Type B pancreatic cell (in vitro differentiated cells): Measurements from ENCODE around the gene TIMP1. TPM values are rescaled to one million over a fixed set of nuclear protein-coding genes. Genes with fewer than 3 reads are reported as not detected.

Experiments used
- DNase-seq: peaks from one replicate; pipeline ENCODE4 v3.0.0; 2021; ENCODE audit warnings: mixed read lengths; ENCODE audit not compliant: unreplicated experiment; ENCODE audit errors: extremely low spot score
- H3K27ac Mint-ChIP-seq: 2 replicates; pipeline ENCODE4 v1.8.0; 2021; ENCODE audit warnings: mild to moderate bottlenecking, mixed read lengths
- H3K27me3 Mint-ChIP-seq: 2 replicates; pipeline ENCODE4 v1.8.0; 2021; ENCODE audit warnings: mixed read lengths
- H3K36me3 Mint-ChIP-seq: 2 replicates; pipeline ENCODE4 v1.8.0; 2021; ENCODE audit warnings: mixed read lengths
- H3K4me1 Mint-ChIP-seq: one replicate; pipeline ENCODE4 v1.8.0; 2021; ENCODE audit warnings: mixed read lengths; ENCODE audit not compliant: unreplicated experiment
- H3K4me3 Mint-ChIP-seq: 2 replicates; pipeline ENCODE4 v1.8.0; 2021; ENCODE audit warnings: mild to moderate bottlenecking, mixed read lengths
- H3K9me3 Mint-ChIP-seq: 2 replicates; pipeline ENCODE4 v1.8.0; 2021; ENCODE audit warnings: mixed read lengths
- total RNA-seq: library from RNA; stranded (reverse); gene quantifications from 2 replicates; pipeline ENCODE4 v1.2.1, GENCODE V29; 2021; ENCODE audit warnings: low replicate concordance
- TF ChIP-seq, protein P1 (sequence below): fragments of 200-600 bp; sonication (generic); conservative IDR thresholded peaks from 2 replicates; pipeline ENCODE4 v1.5.0; 2021; ENCODE audit warnings: antibody characterized with exemption, mild to moderate bottlenecking

The TIMP1 gene
- total RNA-seq, 1 donor from 2014 or later = 95.4 TPM

DNA sequence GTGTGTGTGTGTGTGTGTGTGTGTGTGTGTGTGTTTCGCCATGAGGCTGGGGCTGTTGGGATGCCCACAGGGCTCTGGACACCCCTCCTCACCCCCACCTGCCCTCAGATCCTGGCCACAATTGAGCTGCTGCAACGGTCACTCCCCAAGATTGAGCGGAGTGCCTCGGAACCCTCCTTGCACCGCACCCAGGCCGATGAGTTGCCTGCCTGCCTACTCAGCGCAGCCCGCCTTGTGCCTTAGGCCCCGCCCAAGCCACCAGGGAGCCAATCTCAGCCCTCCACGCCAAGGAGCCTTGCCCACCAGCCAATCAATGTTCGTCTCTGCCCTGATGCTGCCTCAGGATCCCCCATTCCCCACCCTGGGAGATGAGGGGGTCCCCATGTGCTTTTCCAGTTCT, 11.0 kb upstream of the TIMP1 start:
- Mint-ChIP-seq H3K27ac (no peak overlapping the region), H3K36me3 (peaks cover 15% of the 10 kb centered on the region), H3K4me3 (no peak overlapping the region), H3K9me3 (no peaks in the 10 kb centered on the region), H3K4me1 (peaks cover 7% of the 10 kb centered on the region), H3K27me3 (no peaks in the 10 kb centered on the region)
- DNase-seq = no peak
- TF ChIP-seq, protein P1, sequence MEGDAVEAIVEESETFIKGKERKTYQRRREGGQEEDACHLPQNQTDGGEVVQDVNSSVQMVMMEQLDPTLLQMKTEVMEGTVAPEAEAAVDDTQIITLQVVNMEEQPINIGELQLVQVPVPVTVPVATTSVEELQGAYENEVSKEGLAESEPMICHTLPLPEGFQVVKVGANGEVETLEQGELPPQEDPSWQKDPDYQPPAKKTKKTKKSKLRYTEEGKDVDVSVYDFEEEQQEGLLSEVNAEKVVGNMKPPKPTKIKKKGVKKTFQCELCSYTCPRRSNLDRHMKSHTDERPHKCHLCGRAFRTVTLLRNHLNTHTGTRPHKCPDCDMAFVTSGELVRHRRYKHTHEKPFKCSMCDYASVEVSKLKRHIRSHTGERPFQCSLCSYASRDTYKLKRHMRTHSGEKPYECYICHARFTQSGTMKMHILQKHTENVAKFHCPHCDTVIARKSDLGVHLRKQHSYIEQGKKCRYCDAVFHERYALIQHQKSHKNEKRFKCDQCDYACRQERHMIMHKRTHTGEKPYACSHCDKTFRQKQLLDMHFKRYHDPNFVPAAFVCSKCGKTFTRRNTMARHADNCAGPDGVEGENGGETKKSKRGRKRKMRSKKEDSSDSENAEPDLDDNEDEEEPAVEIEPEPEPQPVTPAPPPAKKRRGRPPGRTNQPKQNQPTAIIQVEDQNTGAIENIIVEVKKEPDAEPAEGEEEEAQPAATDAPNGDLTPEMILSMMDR = no peak

DNA sequence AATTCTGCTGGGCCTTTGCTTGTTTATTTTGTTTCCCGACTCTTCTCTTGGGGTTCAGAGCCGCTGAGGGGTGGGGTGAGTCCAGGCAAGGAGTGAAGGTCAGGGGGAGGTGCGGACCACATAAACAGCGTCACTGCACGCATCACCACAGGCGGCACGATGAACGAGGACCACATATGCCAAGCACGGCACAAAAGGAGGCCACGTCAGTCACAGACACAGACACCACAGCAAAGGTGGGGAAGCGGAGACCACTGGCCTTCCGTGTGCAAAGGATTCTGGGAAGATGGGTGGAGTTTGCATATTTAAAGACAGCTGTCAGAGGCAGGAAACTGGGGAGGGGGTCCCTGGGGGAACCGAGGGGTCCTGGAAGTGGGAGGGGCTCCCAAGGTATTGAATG, 10.3 kb upstream of the TIMP1 start:
- no peaks in the 10 kb centered on the region for H3K9me3 Mint-ChIP-seq
- H3K27me3 Mint-ChIP-seq = no peaks in the 10 kb centered on the region
- peaks cover 15% of the 10 kb centered on the region for H3K36me3 Mint-ChIP-seq
- DNase-seq = no peak
- peaks cover 7% of the 10 kb centered on the region for H3K4me1 Mint-ChIP-seq
- H3K4me3 Mint-ChIP-seq = no peak overlapping the region
- TF ChIP-seq, protein P1 = no peak
- no peak overlapping the region for H3K27ac Mint-ChIP-seq

DNA sequence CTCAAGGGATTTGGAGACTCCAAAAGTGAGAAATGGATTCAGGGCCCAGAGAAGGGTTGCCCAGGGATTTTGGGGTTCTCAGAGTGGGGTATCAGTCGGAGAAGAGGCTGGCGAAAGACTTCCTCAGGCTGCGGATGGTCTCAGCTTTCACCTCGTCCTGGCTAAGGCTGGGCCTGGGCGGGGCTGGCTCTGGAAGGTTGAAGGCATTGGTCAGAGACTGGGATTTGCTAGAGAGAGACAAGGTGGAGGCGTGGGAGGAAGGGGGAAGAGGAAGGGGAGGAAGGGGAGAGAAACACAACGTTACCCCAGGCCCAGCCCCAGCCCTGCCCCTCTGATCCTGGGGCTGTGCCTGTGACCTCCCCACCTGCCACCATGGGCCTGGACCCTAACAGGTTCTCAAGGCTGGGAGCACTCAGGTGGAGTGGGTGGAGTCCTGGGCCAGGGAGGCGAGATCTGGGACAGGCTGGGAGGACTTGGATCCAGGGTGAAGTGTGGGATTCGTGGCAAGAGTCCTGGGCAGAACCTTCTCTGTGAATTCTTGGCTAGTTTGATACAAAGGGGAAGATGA, 9.4 kb upstream of the TIMP1 start:
- peaks cover 15% of the 10 kb centered on the region for H3K36me3 Mint-ChIP-seq
- peaks cover 7% of the 10 kb centered on the region for H3K4me1 Mint-ChIP-seq
- H3K9me3 Mint-ChIP-seq = no peaks in the 10 kb centered on the region
- TF ChIP-seq, protein P1 = no peak
- peak overlapping the region; percentile 74 for H3K4me3 Mint-ChIP-seq
- H3K27me3 Mint-ChIP-seq = no peaks in the 10 kb centered on the region
- DNase-seq = no peak
- peak overlapping the region; percentile 62 for H3K27ac Mint-ChIP-seq

DNA sequence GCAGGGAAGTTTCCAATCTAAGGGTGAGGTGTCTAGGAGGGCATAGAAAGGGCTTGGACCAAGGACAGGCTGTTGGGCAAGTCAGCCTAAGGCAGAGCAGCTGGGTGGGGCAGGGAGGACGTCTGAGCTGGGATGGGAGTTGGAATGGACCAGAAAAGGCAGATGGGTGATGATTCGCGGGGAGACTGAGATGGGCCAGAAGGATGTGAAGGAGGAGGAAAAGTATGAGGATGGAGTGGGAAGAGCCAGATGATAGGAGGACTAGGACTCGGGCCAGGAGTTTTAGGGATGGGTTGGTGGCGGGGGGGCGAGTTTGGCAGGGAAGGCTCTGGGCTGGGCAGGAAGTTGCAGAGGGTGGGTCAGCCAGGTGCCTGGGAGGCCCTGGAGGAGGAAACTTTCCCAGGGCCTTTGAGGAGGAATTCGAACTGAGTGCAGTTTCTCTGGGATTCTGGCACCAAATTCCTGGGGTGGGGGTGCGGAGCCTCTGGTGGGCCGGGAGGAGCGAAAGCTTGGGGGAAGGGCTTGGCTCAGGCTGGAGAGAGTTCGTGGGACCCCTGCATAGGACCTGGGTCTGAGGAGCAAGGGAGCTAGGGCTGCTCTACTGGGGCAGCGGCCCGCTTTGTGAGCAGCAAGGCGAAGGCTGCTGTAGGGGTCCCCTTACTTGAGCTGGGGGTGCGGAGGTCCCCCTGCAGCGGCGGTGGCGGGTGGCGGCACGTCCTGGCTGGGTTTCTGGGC, 8.7 kb upstream of the TIMP1 start:
- TF ChIP-seq, protein P1 = no peak
- Mint-ChIP-seq H3K36me3 (peaks cover 19% of the 10 kb centered on the region), H3K4me3 (peak overlapping the region; percentile 74), H3K9me3 (no peaks in the 10 kb centered on the region), H3K27ac (peak overlapping the region; percentile 62), H3K4me1 (peaks cover 13% of the 10 kb centered on the region), H3K27me3 (peaks cover 4% of the 10 kb centered on the region)
- no peak for DNase-seq

DNA sequence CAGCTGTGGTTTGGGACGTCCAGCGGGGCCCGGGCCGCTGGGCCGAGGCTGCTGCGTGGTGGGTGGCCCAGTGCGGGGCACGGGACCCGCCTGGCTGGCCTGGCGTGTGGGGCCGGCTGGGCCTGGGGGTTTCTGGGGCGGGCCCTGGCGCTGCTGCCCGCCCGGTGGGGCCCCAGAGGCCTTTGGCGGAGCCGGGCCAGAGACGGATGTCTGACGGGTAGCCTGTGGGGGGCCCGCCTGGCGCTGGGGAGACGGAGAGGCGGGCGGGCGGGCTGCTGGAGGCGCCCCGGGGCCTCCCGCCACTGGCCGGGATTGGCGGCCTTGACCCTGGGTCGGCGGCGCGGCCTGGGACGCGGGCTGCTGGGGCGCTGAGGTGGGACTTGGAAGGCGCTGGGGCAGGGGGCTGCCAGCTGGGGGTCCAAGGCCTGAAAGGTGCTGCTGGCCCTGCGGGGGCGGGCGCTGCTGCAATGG, 8.1 kb upstream of the TIMP1 start:
- Mint-ChIP-seq H3K27me3 (peaks cover 4% of the 10 kb centered on the region), H3K9me3 (no peaks in the 10 kb centered on the region), H3K4me1 (peaks cover 13% of the 10 kb centered on the region), H3K36me3 (peaks cover 17% of the 10 kb centered on the region), H3K27ac (no peak overlapping the region), H3K4me3 (no peak overlapping the region)
- TF ChIP-seq, protein P1 = no peak
- no peak for DNase-seq
